Naive thymus-derived CD4-positive, alpha-beta T cell (primary cell): ENCODE data around the gene TRIM9. TPM values are rescaled to one million over a fixed set of nuclear protein-coding genes. Genes with fewer than 3 reads are reported as not detected.

Experiments used
- ATAC-seq: fragments of 150-1000 bp; cut with Tn5 transposase; 2 replicates; pipeline ENCODE4 v1.10.0; 2021; ENCODE audit warnings: mild to moderate bottlenecking, moderate library complexity
- CTCF ChIA-PET: fragments of 350-600 bp; sonication (Branson Sonifier 250); formaldehyde crosslinking; loops from one replicate; lab custom pipeline; 2021; ENCODE audit warnings: antibody characterized with exemption; lab: Charles Lee
- POLR2A ChIA-PET: fragments of 350-600 bp; sonication (Branson Sonifier 250); formaldehyde crosslinking; loops from one replicate; lab custom pipeline; 2021; ENCODE audit warnings: antibody characterized with exemption, inconsistent platforms; lab: Charles Lee
- DNase-seq, 9 donors: peaks; one replicate each; pipeline versions ENCODE4 v3.0.0 to v3.0.0-alpha.2; 2020 to 2022; ENCODE audit warnings: mixed read lengths in 1 of 9
- H3K27ac ChIP-seq: one replicate; pipeline ENCODE4 v1.7.0; 2013; ENCODE audit warnings: mild to moderate bottlenecking, low read depth, low read length, moderate library complexity
- H3K27me3 ChIP-seq, 2 donors: one replicate each; pipeline ENCODE4 v1.7.0; 2013; ENCODE audit warnings: low read length in 2 of 2, mild to moderate bottlenecking in 2 of 2, moderate library complexity in 2 of 2; ENCODE audit not compliant: control insufficient read depth in 2 of 2, insufficient read depth in 2 of 2
- H3K36me3 ChIP-seq, 3 experiments: 1 replicate in 2 of 3; 2 replicates in 1 of 3; pipeline ENCODE4 v1.7.0; 2013; ENCODE audit warnings: low read length in 3 of 3, mild to moderate bottlenecking in 3 of 3, moderate library complexity in 1 of 3; ENCODE audit not compliant: insufficient read depth in 3 of 3, control insufficient read depth in 2 of 3
- H3K4me1 ChIP-seq, 2 donors: one replicate each; pipeline ENCODE4 v1.7.0; 2013; ENCODE audit warnings: low read length in 2 of 2, mild to moderate bottlenecking in 2 of 2, moderate library complexity in 1 of 2; ENCODE audit not compliant: control insufficient read depth in 2 of 2, insufficient read depth in 2 of 2
- H3K4me3 ChIP-seq: 2 replicates; pipeline ENCODE4 v1.7.0; 2013; ENCODE audit warnings: mild to moderate bottlenecking, low read length
- H3K9me3 ChIP-seq, 3 experiments: 1 replicate in 2 of 3; 2 replicates in 1 of 3; pipeline ENCODE4 v1.7.0; 2013; ENCODE audit warnings: low read length in 3 of 3; ENCODE audit not compliant: control insufficient read depth in 2 of 3
- H3K27ac Mint-ChIP-seq, 9 donors: one replicate each; pipeline ENCODE4 v1.8.0; 2020 to 2022; ENCODE audit warnings: mixed read lengths in 9 of 9, mild to moderate bottlenecking in 8 of 9, moderate library complexity in 5 of 9, inconsistent platforms in 2 of 9
- H3K27me3 Mint-ChIP-seq, 5 donors: one replicate each; pipeline ENCODE4 v1.8.0; 2021 to 2022; ENCODE audit warnings: mixed read lengths in 5 of 5, mild to moderate bottlenecking in 1 of 5
- H3K36me3 Mint-ChIP-seq, 5 donors: one replicate each; pipeline ENCODE4 v1.8.0; 2020 to 2022; ENCODE audit warnings: mixed read lengths in 5 of 5, mild to moderate bottlenecking in 3 of 5, inconsistent platforms in 1 of 5
- H3K4me1 Mint-ChIP-seq, 7 donors: one replicate each; pipeline ENCODE4 v1.8.0; 2020 to 2022; ENCODE audit warnings: mixed read lengths in 7 of 7, mild to moderate bottlenecking in 3 of 7, inconsistent platforms in 1 of 7
- H3K4me3 Mint-ChIP-seq, 10 donors: one replicate each; pipeline ENCODE4 v1.8.0; 2020 to 2022; ENCODE audit warnings: mild to moderate bottlenecking in 10 of 10, mixed read lengths in 10 of 10, moderate library complexity in 6 of 10, inconsistent platforms in 2 of 10
- H3K9me3 Mint-ChIP-seq, 11 donors: one replicate each; pipeline ENCODE4 v1.8.0; 2020 to 2022; ENCODE audit warnings: mixed read lengths in 11 of 11, mild to moderate bottlenecking in 4 of 11, inconsistent platforms in 1 of 11, moderate library complexity in 1 of 11
- intact Hi-C, 2 donors: fragments of 100-400 bp; cut with micrococcal nuclease; formaldehyde crosslinking; loops; one replicate each; pipeline ENCODE4 v1.15.1; 2023
- polyA plus RNA-seq, 2 donors: library from polyadenylated mRNA; unstranded; fragments of 300-500 nt; fragmentation: Illumina TruSeq; gene quantifications; one replicate each; pipeline ENCODE4 v1.2.3, GENCODE V29; 2021
- total RNA-seq, 6 experiments: library from RNA in 5 of 6; stranded (reverse) in 5 of 6; gene quantifications; 1 replicate in 5 of 6; 2 replicates in 1 of 6; pipeline ENCODE4 v1.2.3 and lab custom pipeline; 2021 to 2026

Gene TRIM9
- total and polyA plus RNA-seq, 7 experiments from 2014 or later: 0.04 to 1.7 (median 0.37) TPM

- ATAC-seq (no peak), DNase-seq (no peak)
- Mint-ChIP-seq H3K36me3 (no peaks in the 10 kb centered on the region), H3K4me1 (no peaks in the 10 kb centered on the region), H3K27ac (no peak overlapping the region), H3K9me3 (no peaks in the 10 kb centered on the region), H3K4me3 (no peak overlapping the region), H3K27me3 (peaks cover 0 to 11% (median 0%) of the 10 kb centered on the region in 5 donors)
- Histone ChIP-seq H3K4me1 (no peaks in the 10 kb centered on the region), H3K4me3 (no peak overlapping the region), H3K27me3 (no peaks in the 10 kb centered on the region), H3K9me3 (no peaks in the 10 kb centered on the region), H3K27ac (no peak overlapping the region), H3K36me3 (no peaks in the 10 kb centered on the region)
- ChIA-PET CTCF (no interaction called here), POLR2A (no interaction called here)
- intact Hi-C loops: no loop called here
These were observed 66.5 kb downstream of the TRIM9 start for GRCh38 chr14:51028361-51028760.

DNA sequence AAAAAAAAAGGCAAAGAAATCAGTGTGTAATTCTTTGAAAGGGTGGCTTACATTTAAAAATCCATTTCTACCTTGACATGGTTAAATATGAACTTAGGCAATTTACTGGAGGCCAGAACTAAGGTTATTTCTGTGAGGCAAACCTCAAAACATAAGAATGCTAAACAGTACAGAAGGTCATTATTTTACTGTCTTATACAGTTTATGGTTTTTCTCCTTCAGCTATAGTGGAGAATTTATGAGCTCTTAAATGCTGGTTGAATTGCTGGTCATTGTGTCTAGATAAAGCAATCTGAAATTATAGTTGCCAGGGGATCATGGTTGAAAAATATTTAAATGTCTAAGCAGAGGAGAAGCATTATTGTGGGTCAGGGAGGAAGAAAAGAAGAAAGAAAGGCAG is 70.5 kb downstream of the TRIM9 start:
- no peaks in the 10 kb centered on the region for H3K4me1 Mint-ChIP-seq
- H3K27me3 ChIP-seq: no peaks in the 10 kb centered on the region
- no peak overlapping the region for H3K4me3 Mint-ChIP-seq
- DNase-seq (no peak), ATAC-seq (no peak)
- peaks cover 0 to 2% (median 0%) of the 10 kb centered on the region in 11 donors for H3K9me3 Mint-ChIP-seq
- POLR2A ChIA-PET: no interaction called here
- no peaks in the 10 kb centered on the region for H3K9me3 ChIP-seq
- intact Hi-C loops: no loop called here
- H3K27me3 Mint-ChIP-seq: peaks cover 0 to 11% (median 0%) of the 10 kb centered on the region in 5 donors
- H3K36me3 ChIP-seq: no peaks in the 10 kb centered on the region
- CTCF ChIA-PET: no interaction called here
- no peak overlapping the region for H3K27ac ChIP-seq
- no peak overlapping the region for H3K4me3 ChIP-seq
- H3K4me1 ChIP-seq: no peaks in the 10 kb centered on the region
- H3K27ac Mint-ChIP-seq: no peak overlapping the region
- H3K36me3 Mint-ChIP-seq: peaks cover 0 to 7% (median 0%) of the 10 kb centered on the region in 5 donors

GRCh38 chr14:51023964-51024363 is 70.9 kb downstream of the TRIM9 start:
- peaks cover 0 to 2% (median 0%) of the 10 kb centered on the region in 11 donors for H3K9me3 Mint-ChIP-seq
- ATAC-seq: no peak
- intact Hi-C loops: no loop called here
- H3K27ac Mint-ChIP-seq: no peak overlapping the region
- H3K27me3 ChIP-seq: no peaks in the 10 kb centered on the region
- no peak overlapping the region for H3K4me3 Mint-ChIP-seq
- no peaks in the 10 kb centered on the region for H3K36me3 ChIP-seq
- H3K27me3 Mint-ChIP-seq: peaks cover 0 to 11% (median 0%) of the 10 kb centered on the region in 5 donors
- no peak overlapping the region for H3K27ac ChIP-seq
- CTCF ChIA-PET: no interaction called here
- DNase-seq: no peak
- H3K36me3 Mint-ChIP-seq: peaks cover 0 to 7% (median 0%) of the 10 kb centered on the region in 5 donors
- no peaks in the 10 kb centered on the region for H3K4me1 Mint-ChIP-seq
- POLR2A ChIA-PET: no interaction called here
- H3K4me1 ChIP-seq: no peaks in the 10 kb centered on the region
- H3K9me3 ChIP-seq: no peaks in the 10 kb centered on the region
- no peak overlapping the region for H3K4me3 ChIP-seq

- H3K27me3 Mint-ChIP-seq: peaks cover 0 to 5% (median 0%) of the 10 kb centered on the region in 5 donors
- peaks cover 0 to 2% (median 0%) of the 10 kb centered on the region in 11 donors for H3K9me3 Mint-ChIP-seq
- Histone ChIP-seq H3K27me3 (no peaks in the 10 kb centered on the region), H3K9me3 (no peaks in the 10 kb centered on the region), H3K36me3 (no peaks in the 10 kb centered on the region), H3K4me3 (no peak overlapping the region), H3K27ac (no peak overlapping the region), H3K4me1 (no peaks in the 10 kb centered on the region)
- peaks cover 0 to 7% (median 0%) of the 10 kb centered on the region in 5 donors for H3K36me3 Mint-ChIP-seq
- POLR2A ChIA-PET: no interaction called here
- CTCF ChIA-PET: no interaction called here
- H3K4me3 Mint-ChIP-seq: no peak overlapping the region
- ATAC-seq: no peak
- no peaks in the 10 kb centered on the region for H3K4me1 Mint-ChIP-seq
- no peak overlapping the region for H3K27ac Mint-ChIP-seq
- intact Hi-C loops: no loop called here
- no peak for DNase-seq
These were observed 72.1 kb downstream of the TRIM9 start for GRCh38 chr14:51022769-51023168.

DNA sequence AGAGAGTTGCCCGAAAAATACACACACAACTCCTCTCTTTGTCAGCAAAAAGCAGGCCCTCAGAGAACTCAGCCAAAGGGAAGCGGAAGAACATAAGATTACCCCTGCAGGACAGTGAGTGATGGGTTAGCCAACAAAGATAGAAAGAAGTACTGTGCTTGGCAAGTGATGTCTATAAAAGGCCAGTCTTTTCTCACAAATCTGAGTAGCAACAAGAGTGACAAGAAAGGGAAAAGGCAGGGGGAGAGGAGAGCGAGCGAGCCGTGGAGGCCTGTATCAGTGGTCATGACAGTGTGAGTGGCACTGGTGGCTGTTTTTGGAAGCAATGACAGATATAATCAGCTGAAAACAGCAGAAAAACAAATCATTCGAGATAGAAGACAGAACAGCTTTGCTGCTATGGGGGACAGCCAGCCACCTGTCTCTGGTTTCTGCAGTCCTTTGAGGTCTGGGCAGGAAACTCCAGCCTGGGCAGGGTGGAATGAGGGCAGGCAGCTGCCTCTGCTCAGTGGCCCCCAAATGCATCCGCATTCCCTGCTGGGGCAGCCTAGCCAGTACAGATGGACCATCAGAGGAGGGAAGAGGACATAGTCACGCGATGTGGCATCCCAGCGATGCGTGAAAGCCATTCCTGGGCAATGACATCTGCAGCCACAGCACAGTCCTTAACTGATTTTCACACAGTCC is 74.7 kb downstream of the TRIM9 start:
- Histone ChIP-seq H3K27me3 (no peaks in the 10 kb centered on the region), H3K4me3 (no peak overlapping the region), H3K27ac (no peak overlapping the region), H3K36me3 (no peaks in the 10 kb centered on the region), H3K9me3 (no peaks in the 10 kb centered on the region), H3K4me1 (no peaks in the 10 kb centered on the region)
- POLR2A ChIA-PET: no interaction called here
- CTCF ChIA-PET: no interaction called here
- Mint-ChIP-seq H3K36me3 (peaks cover 0 to 7% (median 0%) of the 10 kb centered on the region in 5 donors), H3K27me3 (no peaks in the 10 kb centered on the region), H3K27ac (no peak overlapping the region), H3K4me3 (no peak overlapping the region), H3K4me1 (no peaks in the 10 kb centered on the region), H3K9me3 (peaks cover 0 to 2% (median 0%) of the 10 kb centered on the region in 11 donors)
- intact Hi-C loops: no loop called here
- DNase-seq: no peak
- ATAC-seq: no peak

DNA sequence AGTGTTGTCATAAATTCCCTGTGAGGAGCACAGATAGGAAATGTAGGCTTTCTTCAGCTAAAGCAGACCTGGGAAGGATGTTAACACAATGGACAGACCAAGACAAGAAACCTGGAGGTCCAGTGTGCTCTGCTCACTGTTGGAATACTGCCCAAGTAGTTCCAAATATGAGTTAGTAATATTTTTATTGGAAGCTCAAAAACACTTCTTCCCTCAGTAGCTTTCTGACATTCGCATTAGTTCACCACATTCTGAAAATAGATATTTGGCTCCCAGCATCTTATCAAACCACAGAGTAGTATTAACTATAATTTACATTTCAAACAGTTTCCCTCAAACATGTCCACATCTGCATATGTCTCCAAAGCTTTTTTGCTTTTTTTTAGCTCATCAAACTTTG is 75.8 kb downstream of the TRIM9 start:
- H3K4me3 Mint-ChIP-seq: no peak overlapping the region
- no peaks in the 10 kb centered on the region for H3K4me1 Mint-ChIP-seq
- no peaks in the 10 kb centered on the region for H3K27me3 ChIP-seq
- no peaks in the 10 kb centered on the region for H3K9me3 ChIP-seq
- ATAC-seq (no peak), DNase-seq (no peak)
- H3K4me1 ChIP-seq: no peaks in the 10 kb centered on the region
- H3K4me3 ChIP-seq: no peak overlapping the region
- H3K27ac ChIP-seq: no peak overlapping the region
- CTCF ChIA-PET: no interaction called here
- POLR2A ChIA-PET: no interaction called here
- no peaks in the 10 kb centered on the region for H3K36me3 ChIP-seq
- H3K27me3 Mint-ChIP-seq: peaks cover 0 to 6% (median 3%) of the 10 kb centered on the region in 5 donors
- H3K9me3 Mint-ChIP-seq: peaks cover 0 to 2% (median 0%) of the 10 kb centered on the region in 11 donors
- peaks cover 0 to 7% (median 0%) of the 10 kb centered on the region in 5 donors for H3K36me3 Mint-ChIP-seq
- no peak overlapping the region for H3K27ac Mint-ChIP-seq
- intact Hi-C loops: no loop called here

DNA sequence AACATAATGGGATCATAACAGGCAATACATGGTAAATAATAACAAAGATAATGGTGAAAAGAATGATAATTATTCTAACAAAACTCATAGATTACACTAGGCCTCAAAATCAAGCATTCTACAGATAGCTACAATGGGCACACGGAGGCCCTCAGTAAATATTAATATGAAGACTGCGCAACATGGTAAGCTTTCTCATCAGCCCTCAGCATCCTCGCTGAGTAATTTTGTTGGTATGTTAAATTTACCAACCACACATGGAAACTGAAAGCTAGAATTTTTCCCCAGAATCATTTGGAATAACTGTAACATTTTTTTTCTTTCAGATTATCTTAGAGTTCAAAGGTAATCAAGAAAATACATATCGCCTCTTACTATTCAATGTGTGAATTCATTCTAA is 76.4 kb downstream of the TRIM9 start:
- Mint-ChIP-seq H3K36me3 (peaks cover 0 to 7% (median 0%) of the 10 kb centered on the region in 5 donors), H3K4me3 (no peak overlapping the region), H3K4me1 (no peaks in the 10 kb centered on the region), H3K27me3 (peaks cover 0 to 6% (median 3%) of the 10 kb centered on the region in 5 donors), H3K27ac (no peak overlapping the region), H3K9me3 (peaks cover 0 to 2% (median 0%) of the 10 kb centered on the region in 11 donors)
- no peaks in the 10 kb centered on the region for H3K4me1 ChIP-seq
- ChIA-PET CTCF (no interaction called here), POLR2A (no interaction called here)
- no peaks in the 10 kb centered on the region for H3K9me3 ChIP-seq
- no peaks in the 10 kb centered on the region for H3K27me3 ChIP-seq
- intact Hi-C loops: no loop called here
- ATAC-seq: no peak
- DNase-seq: no peak
- H3K4me3 ChIP-seq: no peak overlapping the region
- H3K36me3 ChIP-seq: no peaks in the 10 kb centered on the region
- no peak overlapping the region for H3K27ac ChIP-seq
